Right hindlimb (tissue), 1 donor: Measurements from ENCODE around the gene FHL2.
"Not testable (repeated sequence)": the region's sequence is repeated elsewhere in the genome, so short reads cannot be mapped to it uniquely, and the experiment has no call there.

ENCODE experiments used
- DNase-seq: peaks from one replicate; pipeline ENCODE4 v3.0.0-alpha.2; 2018

The FHL2 gene, protein sequence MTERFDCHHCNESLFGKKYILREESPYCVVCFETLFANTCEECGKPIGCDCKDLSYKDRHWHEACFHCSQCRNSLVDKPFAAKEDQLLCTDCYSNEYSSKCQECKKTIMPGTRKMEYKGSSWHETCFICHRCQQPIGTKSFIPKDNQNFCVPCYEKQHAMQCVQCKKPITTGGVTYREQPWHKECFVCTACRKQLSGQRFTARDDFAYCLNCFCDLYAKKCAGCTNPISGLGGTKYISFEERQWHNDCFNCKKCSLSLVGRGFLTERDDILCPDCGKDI

DNA sequence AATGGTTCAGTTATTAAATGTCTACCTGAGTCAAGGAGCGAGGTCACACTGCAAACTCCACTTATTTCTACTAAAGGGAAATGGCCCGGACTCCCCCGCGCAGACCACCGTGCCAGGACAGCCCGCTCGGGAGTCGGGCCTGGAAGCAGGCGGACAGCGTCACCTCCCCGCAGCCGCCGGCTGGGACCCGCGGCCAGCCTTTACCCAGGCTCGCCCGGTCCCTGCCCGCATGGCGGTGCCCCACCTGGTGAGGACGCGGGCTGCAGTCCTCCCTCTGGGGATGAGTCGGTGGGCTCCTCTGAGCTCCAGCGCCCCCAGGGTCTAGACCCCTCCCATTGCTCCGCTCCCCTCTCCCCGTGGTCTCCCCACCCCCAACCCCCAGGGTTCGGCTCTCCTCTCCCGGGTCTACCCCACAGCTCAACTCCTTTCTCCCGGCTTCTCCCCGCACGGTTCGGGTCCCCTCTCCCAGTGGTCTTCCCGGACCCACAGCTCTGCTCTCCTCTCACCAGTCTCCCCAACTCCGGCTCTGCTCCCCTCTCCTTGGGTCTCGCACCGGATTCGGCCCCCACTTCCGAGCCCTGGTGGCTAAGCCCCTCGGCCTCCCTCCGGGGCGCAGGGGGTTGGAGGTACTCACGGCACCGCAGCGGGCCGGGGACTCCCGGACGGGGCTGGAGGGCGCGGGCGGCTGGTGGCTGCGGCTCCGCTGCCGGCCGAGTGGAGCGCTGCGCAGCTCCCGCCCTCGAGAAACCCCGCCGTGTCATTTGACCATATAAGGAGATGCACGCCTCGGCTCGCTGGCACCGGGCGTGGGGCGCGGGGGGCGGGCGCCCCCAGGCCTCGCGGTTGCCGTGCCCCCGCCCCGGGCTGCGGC, at the start of gene FHL2:
Gene FHL2, minus strand, starts transcription at position 716 of the 871 bp plus-strand sequence. CDS start 12,535 bp downstream, outside the sequence.
- DNase-seq = peak; percentile 87

DNA sequence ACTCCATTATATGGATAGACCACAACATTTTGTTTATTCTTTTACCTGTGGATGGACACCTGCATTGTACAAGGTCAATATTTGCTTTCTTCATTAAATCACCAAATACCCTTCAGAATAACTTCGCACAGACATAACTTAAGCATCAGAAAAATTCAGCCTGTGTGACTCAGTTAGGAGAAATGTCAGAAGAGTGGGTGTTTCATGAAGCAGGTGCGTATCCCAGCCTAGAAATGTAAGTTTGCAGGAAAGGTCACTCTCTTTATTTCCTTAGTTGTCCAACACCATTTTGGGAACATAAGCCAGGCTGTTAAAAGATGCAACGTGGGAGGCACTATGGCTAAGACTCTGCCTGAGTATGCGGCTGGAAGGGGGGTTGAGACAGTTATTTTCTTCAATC, 48.6 kb upstream of the FHL2 start:
- DNase-seq = no peak

DNA sequence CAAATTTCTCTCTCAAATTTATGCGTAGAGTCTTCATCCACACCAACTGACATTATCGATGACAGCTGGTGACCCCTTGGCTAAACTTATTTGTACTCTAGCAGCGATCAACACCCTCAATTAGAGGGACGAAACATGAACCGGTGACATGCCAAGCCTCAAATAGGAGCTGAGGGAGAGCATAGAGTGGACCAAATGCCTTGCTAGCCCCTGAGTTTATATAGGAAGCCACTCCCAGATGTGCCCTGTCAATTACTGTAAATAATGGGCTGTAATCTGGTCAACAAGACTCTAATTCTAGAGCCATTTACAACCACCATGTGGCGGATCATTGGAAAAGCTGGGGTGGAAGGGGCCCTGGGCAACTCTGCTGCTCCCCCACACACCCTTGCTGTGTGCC, 47.6 kb upstream of the FHL2 start:
- no peak for DNase-seq

DNA sequence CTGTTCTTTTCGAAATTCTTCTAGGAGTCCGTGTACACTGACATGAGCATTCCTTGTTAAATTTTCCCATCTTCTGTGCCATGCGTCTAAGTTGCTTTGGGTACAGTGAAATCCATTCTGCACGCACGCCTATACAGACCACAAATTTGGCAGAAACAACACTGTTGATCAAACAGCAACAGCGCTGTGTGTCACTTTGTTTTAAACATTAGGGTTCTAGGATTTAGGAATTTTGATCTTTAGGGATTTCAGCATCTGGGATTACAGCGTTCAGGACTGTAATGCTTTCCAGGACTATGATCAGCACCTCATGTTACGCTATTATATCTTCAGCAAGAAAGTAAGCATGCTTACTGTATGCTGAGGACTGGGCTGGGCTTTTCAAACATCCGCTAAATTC, 47.1 kb upstream of the FHL2 start:
- DNase-seq = no peak

DNA sequence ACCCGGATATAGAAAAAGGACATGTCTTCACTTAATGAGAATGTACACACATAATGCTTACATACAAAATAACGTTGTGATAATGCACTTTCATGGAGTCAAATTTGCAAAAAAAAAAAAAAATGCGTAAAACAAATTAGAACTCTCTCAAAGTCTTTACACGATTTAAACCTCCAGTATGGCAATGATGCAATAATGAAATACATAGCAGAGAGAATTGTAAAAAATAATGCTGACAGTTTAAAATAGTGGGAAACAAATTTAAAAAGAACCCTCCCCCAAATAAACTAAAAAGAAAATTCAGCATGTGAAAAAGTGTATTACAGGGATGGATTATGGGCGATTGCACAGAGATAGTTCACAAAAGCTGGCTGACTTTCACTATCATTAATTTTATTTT, 46.6 kb upstream of the FHL2 start:
- DNase-seq = no peak

DNA sequence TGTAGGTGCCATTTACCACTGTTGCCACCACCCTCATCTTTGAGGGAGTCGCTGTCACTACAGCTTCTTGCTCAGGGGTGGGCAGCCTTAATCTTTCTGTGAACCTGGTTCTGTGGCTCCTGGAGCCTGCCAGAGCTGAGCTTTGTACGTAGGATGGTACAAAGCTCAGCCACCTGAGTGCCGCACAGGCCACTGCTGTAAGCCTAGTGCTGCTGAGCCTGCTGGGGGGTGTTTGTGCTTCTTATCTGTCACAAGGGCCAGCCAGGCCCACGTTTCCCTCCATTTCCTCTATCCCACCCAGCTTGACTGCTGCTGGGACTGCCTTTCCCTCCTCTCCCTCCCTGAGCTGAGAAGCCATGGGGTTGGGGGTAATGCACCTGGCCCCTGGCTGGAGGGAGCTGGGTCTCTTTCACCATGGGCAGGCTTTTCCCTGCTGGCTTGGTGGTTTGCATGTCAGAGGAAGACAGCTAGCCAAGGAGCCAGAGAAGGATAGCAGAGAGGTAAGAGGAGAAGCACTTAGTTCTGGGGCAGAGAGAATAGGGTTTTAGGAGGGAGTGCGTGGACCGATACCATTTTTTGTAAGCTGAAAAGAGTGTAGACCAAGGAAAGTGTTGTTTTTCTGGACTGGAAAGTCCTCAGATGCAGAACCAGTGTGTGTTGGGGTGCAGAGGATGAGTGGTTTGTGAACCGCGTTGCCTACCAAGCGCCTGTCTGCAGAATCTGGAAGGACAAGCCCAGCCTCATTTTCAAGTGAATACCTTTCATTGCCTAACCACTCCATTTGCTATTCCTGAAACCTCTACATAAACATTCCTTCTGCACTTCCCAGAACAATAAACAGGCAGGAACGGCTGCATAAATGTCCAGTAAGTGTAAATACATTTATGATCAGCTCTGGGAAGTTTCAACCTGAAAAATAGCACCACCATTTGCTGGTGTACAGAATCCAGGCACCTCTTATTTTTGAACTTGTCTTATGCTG, 45.1 kb upstream of the FHL2 start:
- DNase-seq = no peak

DNA sequence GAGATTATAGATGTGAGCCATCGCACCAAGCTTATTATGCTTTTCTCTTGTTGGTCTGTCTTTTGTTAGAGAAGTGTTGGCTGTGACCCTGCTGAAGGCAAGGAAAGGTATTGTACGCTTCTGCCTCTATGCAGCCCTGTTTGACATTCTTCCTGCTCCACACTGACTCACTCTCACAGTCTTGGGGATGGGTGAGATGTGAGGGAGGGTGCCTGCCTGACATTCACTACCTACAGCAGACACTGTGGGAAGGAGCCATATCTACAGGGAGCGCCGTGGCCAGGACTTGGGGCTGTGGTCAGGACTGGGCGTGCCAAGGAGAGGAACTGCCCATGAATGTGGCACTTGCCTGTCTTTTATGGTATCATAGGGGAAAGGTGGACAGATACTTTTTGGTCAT, 43.9 kb upstream of the FHL2 start:
- DNase-seq = no peak

DNA sequence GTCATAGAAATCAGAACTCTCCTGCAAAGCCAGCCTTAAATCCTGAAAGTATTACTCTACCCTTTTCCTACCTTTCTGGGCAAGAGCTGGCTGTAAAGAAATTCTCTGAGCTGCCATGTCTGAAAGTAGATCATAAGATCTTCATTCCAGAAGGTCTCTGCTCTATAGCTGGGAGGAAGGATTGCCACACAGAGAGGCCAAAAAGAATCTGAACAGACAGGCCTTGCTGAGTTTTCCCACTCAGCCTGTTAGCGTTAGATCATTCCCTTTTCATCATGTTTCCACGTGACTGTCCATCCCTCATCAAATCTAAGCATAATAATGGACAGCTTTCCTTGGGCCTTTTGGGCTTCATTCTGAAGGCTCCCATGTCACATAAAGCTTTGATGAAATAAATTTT, 43.2 kb upstream of the FHL2 start:
- no peak for DNase-seq

DNA sequence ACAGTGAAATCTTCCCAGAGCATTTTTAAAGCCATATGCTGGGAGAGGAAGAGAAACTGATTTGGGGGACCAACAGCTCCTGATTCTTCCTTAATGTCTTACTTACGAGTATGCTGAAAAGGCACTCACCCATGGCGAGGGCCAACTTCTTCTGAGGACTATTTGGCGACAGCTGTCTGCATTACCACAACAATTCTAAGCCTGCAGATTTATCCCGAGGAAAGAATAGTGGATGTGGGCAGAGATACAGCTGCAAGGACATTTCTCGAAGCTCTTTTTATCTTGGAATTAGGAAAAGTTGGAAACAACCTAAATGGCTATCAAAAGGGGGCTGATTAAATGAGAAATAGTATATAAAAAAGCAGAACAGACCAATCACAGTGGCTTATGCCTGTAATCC, 40.3 kb upstream of the FHL2 start:
- DNase-seq = no peak

DNA sequence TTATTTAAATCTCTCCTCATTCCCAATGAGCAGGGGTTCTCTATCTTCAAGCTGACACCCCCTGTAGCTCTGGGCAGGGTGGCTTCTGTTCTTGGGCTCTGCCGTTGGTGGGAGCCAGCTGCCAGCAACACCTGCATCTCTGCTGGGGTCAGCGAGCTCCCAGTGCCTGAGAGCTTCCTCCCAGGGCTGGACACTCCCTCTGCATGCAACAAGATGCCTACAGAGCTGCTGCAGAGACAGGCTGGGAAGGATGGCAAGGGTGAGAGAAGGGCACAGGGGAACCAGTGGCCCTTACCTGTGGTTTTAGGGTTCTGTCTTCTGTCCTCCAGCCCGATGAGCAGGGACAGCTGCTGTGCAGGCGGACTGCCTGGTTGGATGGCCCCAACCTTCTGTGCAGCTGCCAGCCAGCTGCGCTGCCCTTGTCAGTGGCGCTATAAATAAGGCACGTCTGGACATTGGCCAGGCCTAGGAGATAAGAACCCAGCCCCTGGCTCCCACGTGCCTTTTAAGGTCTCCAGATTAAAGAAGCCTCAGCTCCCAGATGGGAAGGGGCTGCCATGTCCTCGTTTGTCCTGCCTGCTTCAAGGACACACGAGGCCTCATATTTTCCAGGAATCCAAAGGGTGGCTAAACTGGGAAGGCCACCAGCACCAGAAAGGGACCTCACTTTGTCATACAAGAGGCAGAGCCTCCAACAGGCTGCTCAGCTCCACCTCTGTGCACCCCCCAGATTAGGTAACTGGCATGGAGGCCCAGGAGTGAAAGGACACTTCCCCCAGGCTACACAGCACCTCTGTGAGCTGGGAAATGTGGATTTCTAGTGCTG, 39.5 kb upstream of the FHL2 start:
- peak; percentile 75 for DNase-seq

DNA sequence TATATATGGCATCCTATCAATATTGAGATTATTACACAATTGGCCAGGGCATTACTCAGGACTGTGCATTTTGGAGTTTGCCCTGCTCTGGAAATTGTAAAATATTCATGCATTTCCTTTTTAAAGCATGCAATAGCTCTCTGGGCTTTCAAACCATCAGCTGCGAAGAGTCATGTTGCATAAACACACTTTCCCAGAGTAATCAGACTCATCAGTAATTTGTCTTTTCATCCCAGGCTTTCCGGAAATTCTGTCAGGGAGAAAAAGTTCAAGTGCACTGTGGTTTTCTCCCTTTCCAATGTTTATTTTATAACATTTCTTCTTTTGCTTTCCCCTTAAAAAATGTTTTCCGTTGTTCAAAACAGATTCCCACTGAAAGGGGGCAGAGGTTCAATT, 38.9 kb upstream of the FHL2 start:
- no peak for DNase-seq

DNA sequence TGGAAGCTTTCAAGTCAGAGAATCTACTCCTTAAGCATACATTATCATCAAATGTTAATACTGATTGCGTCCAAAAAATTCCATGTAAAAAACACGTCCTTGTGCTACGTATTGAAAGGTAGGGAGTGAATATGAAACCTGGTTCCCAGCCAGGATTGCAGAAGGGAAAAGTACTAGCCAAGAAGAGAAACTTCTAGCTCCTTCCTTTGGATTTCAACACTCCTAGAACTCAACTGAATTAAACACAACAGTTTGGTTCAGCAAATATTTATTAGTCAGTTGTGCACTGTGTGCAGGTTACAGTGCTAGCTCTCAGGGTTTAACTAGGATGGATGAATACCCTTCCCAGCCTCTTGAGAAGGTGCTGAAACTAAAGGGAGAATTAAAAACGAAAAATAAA, 33.9 kb upstream of the FHL2 start:
- no peak for DNase-seq

DNA sequence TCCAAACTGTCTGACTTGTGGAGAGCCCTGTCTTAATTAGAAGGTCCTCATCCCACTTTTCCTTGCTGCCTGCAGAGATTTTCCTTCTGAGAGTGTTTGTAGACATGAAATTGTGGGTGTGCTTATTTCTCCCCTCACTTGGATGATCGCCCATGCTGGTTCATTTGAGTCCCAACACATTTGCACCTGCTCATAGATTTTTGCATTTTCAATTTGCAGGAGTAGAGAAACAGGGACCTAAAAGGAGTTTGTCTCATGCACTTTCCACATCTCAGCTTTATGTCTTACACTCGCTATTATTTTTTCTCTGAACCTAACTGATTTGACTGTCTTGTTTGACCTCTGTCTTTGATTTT, 33.2 kb upstream of the FHL2 start:
- DNase-seq = no peak

DNA sequence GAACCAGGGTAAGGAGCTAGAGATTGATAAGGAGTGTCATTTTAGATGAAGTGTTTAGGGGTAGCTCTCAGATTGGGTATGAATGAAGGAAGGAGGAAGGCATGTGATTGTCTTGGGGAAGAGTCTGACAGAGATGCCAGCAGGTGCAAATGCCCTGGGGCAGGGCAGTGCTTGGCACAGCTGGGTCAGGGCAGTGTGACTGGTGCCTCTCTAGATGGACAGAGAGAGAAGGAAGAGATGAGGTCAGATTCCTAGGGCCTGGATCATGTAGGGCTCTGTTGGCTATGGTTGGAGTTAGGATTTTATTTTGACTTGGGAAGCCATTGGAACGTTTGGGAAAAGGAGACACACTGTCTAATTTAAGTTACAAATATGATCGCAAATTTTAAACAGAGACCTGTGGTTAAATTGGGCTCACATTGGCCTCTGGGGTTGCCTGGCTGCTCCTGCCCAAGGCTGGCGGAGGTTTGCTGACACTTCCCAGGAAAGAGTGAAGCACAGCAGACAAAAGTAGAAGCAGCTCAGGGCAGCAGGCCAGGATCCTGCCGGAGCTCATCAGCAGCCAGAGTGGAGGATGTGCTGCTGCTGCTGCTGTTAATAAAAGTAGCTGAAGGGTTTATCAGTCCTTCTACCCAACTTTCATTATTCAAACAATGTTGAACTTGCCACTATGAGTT, 32.7 kb upstream of the FHL2 start:
- peak; percentile 75 for DNase-seq

DNA sequence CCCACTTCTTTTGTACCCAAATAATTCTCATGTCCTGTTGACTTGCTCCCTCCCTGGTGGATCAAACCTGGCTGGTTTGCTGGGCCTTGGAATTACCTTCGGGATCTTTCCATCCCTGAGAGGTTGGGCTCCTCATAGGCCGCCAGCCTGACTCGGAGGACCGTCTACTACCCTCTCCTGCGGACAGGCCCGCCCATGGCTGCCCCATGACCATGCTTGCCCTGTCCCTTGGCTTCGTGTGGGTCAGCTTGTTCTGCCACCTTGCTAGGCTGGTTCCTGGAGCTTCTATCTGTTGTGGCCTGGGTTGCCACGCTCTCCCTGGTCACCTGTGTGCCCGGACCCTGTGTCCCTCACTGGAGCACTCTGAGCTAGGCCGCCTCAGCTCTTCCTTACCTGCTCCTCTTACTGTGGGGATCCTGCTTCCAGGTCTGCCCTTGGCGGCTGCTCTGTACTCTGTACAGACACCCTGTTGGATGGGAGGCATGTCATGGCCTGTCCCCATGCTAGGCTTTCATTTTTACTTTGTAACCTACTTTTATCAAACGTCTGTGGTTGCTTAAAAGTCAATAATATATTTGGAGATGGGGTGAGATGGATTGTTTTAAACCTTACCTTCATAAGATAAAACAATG, 29.7 kb upstream of the FHL2 start:
- no peak for DNase-seq

DNA sequence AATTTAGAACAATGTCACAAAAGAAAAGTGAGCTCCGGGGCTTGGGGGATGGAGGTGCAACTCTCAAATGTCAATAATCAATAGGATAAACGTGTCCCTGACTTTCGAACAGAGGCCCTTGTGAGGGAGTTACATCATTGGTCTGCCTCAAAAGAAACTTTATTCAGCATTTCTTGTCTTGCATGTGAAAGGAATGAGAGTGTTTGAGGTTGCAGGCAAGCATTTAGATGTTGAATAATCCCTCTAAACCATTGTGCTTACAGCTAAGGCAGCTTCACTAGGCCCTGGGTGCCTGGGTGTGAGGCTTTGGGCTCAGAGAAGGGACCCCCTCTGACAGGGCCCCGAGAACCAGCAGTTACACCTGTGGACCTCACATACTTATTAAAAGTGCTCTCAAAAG, 28.6 kb upstream of the FHL2 start:
- no peak for DNase-seq

DNA sequence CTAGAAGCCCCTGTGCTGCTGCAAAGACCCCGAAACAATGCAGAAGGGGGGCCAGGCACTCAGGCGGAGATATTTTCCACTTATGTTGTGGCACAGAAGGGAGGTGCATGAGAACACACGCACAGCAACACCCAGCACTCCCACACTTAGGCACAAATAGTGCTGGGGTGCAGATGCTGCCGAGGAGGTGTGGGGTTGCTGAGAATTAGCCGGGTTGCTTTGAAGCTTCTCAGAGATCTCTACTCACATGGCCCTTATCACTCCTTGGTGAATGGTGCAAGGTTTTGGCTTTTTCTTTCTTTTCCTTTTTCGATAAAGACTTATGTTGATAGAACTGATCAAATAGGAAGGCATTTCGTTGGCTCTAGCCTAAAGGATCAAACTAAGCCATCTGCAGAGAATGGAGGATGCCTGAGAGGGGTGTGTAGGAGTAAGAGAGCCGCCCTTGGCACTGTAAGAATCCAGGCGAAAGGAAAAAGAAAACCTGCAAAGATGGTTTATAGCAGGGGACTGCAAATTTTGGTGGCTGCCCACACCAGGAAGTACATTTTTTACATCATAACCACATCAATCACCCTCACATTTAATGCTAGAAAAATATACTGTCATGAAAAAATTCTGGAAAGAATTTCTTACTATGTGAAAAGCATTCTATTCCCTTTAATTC, 27.9 kb upstream of the FHL2 start:
- no peak for DNase-seq

DNA sequence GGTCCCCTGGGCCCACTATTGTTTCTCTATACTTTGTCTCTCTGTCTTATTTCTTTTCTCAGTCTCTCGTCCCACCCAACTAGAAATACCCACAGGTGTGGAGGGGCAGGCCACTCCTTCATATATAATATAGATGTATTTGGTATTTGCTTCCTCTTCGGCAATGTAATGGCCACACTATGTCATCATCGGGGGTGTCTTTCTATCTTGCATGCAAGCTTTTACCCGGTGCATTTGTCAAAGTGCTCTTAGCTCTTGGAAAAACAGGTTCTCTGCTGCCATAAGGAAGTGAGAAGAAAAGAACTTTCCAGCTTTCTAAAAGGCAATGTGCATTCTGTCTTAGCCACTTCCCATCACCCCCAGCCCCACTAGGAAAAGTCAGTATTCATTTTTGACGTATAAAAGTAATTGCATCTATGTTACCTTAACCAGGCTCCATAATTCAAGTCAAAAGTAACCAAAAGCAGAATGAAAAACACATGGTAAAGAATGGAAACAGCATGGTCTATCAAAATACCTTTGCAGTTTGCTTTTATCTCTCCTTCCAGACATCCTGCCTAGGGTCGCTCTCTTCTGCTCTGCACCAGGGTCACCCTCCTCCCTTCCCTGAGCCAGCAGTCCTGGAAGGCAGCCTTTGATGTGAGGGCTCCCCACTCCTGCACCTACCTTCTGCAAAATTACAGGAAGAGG, 27.2 kb upstream of the FHL2 start:
- DNase-seq = no peak

DNA sequence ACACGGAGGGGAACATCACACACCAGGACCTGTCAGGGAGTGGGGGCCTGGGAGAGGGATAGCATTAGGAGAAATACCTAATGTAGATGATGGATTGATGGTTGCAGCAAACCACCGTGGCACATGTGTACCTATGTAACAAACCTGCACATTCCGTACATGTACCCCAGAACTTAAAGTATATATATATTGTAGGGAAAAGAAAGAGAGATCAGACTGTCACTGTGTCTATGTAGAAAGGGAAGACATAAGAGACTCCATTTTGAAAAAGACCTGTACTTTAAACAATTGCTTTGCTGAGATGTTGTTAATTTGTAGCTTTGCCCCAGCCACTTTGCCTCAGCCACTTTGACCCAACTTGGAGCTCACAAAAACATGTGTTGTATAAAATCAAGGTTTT, 26.0 kb upstream of the FHL2 start:
- DNase-seq = not testable (repeated sequence)

DNA sequence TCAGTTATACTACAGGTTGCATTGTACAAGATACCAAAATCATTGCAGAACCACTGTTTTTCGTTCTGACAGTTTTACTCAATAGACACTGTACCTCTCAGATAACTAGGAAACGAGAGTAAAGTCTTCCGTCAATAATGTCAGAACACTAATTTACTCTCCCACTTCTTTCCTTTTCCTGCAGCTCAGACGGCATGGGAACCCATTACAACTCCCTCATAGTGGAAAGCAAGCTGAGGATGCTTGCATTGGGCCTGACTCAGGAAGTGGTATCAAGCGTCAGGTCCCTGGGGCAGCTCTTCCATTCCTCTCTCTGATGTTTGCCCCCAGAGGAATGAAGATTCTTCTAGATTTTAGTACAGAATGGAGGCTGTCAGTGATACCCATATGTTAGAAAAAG, 23.9 kb upstream of the FHL2 start:
- DNase-seq = no peak
